ENCODE data around the gene ZCCHC8.

DNA sequence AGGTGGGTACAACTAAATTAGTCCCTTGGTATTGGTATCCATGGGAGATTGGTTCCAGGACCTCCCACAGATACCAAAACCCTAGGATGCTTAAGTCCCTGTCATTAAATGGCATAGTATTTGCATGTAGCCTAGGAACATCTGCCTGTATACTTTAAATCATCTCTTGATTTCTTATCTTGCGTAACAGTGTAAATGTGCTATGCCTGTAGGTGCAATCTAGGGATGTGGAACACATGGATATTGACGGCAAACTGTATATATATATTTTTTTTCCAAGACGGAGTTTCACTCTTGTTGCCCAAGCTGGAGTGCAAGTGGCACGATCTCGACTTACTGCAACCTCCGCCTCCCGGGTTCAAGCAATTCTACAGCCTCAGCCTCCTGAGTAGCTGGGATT lies 27.9 kb upstream of the ZCCHC8 start:
- TF ChIP-seq, protein P1, sequence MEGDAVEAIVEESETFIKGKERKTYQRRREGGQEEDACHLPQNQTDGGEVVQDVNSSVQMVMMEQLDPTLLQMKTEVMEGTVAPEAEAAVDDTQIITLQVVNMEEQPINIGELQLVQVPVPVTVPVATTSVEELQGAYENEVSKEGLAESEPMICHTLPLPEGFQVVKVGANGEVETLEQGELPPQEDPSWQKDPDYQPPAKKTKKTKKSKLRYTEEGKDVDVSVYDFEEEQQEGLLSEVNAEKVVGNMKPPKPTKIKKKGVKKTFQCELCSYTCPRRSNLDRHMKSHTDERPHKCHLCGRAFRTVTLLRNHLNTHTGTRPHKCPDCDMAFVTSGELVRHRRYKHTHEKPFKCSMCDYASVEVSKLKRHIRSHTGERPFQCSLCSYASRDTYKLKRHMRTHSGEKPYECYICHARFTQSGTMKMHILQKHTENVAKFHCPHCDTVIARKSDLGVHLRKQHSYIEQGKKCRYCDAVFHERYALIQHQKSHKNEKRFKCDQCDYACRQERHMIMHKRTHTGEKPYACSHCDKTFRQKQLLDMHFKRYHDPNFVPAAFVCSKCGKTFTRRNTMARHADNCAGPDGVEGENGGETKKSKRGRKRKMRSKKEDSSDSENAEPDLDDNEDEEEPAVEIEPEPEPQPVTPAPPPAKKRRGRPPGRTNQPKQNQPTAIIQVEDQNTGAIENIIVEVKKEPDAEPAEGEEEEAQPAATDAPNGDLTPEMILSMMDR (IDR thresholded peaks at IDR 0.05): no peak
- no peak for TF ChIP-seq POLR2A (IDR thresholded peaks at IDR 0.05)
